ENCODE measurements around the gene ZBTB12. TPM values are rescaled to one million over a fixed set of nuclear protein-coding genes. Genes with fewer than 3 reads are reported as not detected.

Gene ZBTB12
- total and polyA plus RNA-seq, 2 of the 8 experiments (the other 6 are each of a cell fraction or from before 2014, with no cell fraction given) = 20.7 to 40.8 TPM

DNA sequence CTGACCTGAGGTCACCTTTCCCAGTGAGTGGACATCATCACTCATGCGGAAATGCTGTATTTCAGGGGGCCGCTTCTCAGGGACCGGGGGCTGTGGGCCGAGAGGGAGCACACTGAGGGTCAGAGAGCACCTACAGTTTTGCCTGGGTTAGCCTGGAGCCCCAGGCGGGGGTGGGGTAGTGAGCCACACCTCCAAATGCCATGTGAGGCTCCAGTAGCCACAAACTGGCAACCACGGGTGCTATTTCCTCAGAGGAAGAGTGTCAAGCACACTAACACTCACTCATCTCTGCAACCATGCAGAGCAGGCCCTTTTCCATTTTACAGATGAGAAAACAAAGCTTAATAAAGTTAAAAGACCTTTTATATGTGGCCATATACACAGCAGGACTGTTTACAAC, 9.1 kb downstream of the ZBTB12 start (continued):
- TF ChIP-seq SIRT6 (IDR thresholded peaks at IDR 0.05; ENCODE audit: low read length) (no peak), GABPA (IDR thresholded peaks at IDR 0.05; ENCODE audit: borderline replicate concordance, insufficient read depth, low read length) (no peak)
